22Rv1 (cell line): ENCODE results near the gene SPIN2A.

Experiments used
- CTCF ChIP-seq: fragments of 450-650 bp; IDR thresholded peaks from 2 replicates; pipeline ENCODE4 v1.5.1; 2017; ENCODE audit warnings: mild to moderate bottlenecking
- ZFX ChIP-seq: fragments of 450-650 bp; IDR thresholded peaks from 2 replicates; pipeline ENCODE4 v1.6.1; 2017; ENCODE audit warnings: antibody characterized with exemption, borderline replicate concordance

GRCh38 chrX:57121816-57122215 is 15.4 kb downstream of the SPIN2A start:
- TF ChIP-seq CTCF (no peak), ZFX (no peak)
